B cell (primary cell): Measurements from ENCODE around the gene POLDIP3.

Experiments
- EZH2 ChIP-seq: IDR thresholded peaks from 2 replicates; pipeline ENCODE4 v1.6.1; 2012; ENCODE audit warnings: borderline replicate concordance, low read depth, mild to moderate bottlenecking, moderate library complexity, low read length; ENCODE audit not compliant: insufficient read depth, poor library complexity, severe bottlenecking
- TF ChIP-seq, protein P1 (sequence below): fragments of 200-600 bp; IDR thresholded peaks from one replicate; pipeline ENCODE4 v1.8.0; 2022; ENCODE audit warnings: antibody characterized with exemption, mild to moderate bottlenecking

DNA sequence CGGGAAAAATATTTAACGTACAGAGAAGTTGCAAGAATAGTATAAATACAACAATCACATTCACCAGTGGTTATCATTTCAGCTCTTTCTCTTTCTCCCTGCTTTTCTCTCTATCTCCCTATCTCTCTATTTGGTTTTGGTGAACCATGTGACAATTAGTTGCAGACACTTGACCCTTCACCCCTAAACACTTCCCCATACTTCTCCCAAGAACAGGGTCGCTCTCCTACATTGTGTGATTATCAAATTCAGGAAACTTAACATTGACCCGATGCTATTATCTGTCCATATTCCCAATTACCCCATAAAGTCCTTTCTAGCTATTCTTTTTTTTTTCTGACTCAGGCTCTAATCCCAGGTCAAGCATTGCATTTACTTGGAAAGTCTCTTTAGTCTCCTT, 39.3 kb upstream of the POLDIP3 start:
- TF ChIP-seq, protein P1, sequence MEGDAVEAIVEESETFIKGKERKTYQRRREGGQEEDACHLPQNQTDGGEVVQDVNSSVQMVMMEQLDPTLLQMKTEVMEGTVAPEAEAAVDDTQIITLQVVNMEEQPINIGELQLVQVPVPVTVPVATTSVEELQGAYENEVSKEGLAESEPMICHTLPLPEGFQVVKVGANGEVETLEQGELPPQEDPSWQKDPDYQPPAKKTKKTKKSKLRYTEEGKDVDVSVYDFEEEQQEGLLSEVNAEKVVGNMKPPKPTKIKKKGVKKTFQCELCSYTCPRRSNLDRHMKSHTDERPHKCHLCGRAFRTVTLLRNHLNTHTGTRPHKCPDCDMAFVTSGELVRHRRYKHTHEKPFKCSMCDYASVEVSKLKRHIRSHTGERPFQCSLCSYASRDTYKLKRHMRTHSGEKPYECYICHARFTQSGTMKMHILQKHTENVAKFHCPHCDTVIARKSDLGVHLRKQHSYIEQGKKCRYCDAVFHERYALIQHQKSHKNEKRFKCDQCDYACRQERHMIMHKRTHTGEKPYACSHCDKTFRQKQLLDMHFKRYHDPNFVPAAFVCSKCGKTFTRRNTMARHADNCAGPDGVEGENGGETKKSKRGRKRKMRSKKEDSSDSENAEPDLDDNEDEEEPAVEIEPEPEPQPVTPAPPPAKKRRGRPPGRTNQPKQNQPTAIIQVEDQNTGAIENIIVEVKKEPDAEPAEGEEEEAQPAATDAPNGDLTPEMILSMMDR = no peak
- no peak for TF ChIP-seq EZH2
